Measurements from ENCODE around the gene APBB2. TPM values are rescaled to one million over a fixed set of nuclear protein-coding genes. Genes with fewer than 3 reads are reported as not detected.

Gene APBB2
- total and polyA plus RNA-seq, 2 donors (not counting 1 experiment from before 2014, with no cell fraction given): 4.4 to 15.8 TPM

GRCh38 chr4:41095192-41095872, 119.0 kb downstream of the APBB2 start:
- H3K4me2 ChIP-seq (replicated peaks; ENCODE audit: low read depth, low read length, poor library complexity, severe bottlenecking): no peak overlapping the region
- no peak overlapping the region for H3K27ac Mint-ChIP-seq
- WGBS (ENCODE audit: insufficient coverage): 100% methylated on average over 1 of the region's 2 CpGs
- no peaks in the 10 kb centered on the region for H4K20me1 ChIP-seq (ENCODE audit: control insufficient read depth, insufficient read depth, low read length, poor library complexity, severe bottlenecking)
- ChIA-PET POLR2A (no interaction called here), CTCF (no interaction called here)
- no peak for ATAC-seq (ENCODE audit: low read depth)
- H3K9me3 ChIP-seq (ENCODE audit: control extremely low read depth in 1 of 3, control insufficient read depth in 2 of 3, insufficient read depth in 1 of 3, low read length in 2 of 3): no peaks in the 10 kb centered on the region
- TF ChIP-seq EZH2 (IDR thresholded peaks at IDR 0.05; ENCODE audit: borderline replicate concordance, insufficient read depth, low read depth, low read length, poor library complexity, severe bottlenecking) (no peak), CTCF (IDR thresholded peaks at IDR 0.05) (no peak)
- H2AFZ ChIP-seq (ENCODE audit: insufficient read depth, low read depth, low read length, poor library complexity, severe bottlenecking): no peak overlapping the region
- H3K36me3 ChIP-seq (replicated peaks in 1 of 2; ENCODE audit: control extremely low read depth in 1 of 2, control insufficient read depth in 1 of 2, extremely low read depth in 1 of 2, insufficient read depth in 2 of 2, low read length in 1 of 2): no peaks in the 10 kb centered on the region
- no peak overlapping the region for H3K4me3 ChIP-seq (ENCODE audit: control extremely low read depth in 1 of 5, extremely low read depth in 1 of 5, insufficient read depth in 1 of 5, low read depth in 2 of 5, low read length in 4 of 5)
- no peaks in the 10 kb centered on the region for H3K79me2 ChIP-seq (ENCODE audit: control insufficient read depth, insufficient read depth, low read length)
- H3K4me1 ChIP-seq (ENCODE audit: control insufficient read depth in 2 of 2, insufficient read depth in 2 of 2, low read length in 2 of 2): no peaks in the 10 kb centered on the region
- DNase-seq: no peak
- H3K9me3 Mint-ChIP-seq (ENCODE audit: insufficient read depth): no peaks in the 10 kb centered on the region
- intact Hi-C loops (cut with micrococcal nuclease): no loop called here
- no peak overlapping the region for H3K27ac ChIP-seq (ENCODE audit: low read length in 2 of 2)
- H3K9ac ChIP-seq (ENCODE audit: low read length): no peak overlapping the region
- no peak overlapping the region for H3K4me3 Mint-ChIP-seq
- H3K27me3 Mint-ChIP-seq: no peaks in the 10 kb centered on the region
- H3K4me1 Mint-ChIP-seq: no peaks in the 10 kb centered on the region
- H3K27me3 ChIP-seq (replicated peaks in 1 of 4; ENCODE audit: control extremely low read depth in 1 of 4, control insufficient read depth in 3 of 4, insufficient read depth in 4 of 4, low read length in 3 of 4): no peaks in the 10 kb centered on the region

- no peak overlapping the region for H2AFZ ChIP-seq (ENCODE audit: insufficient read depth, low read depth, low read length, poor library complexity, severe bottlenecking)
- no peaks in the 10 kb centered on the region for H3K79me2 ChIP-seq (ENCODE audit: control insufficient read depth, insufficient read depth, low read length)
- TF ChIP-seq CTCF (IDR thresholded peaks at IDR 0.05): no peak
- no peak for TF ChIP-seq EZH2 (IDR thresholded peaks at IDR 0.05; ENCODE audit: borderline replicate concordance, insufficient read depth, low read depth, low read length, poor library complexity, severe bottlenecking)
- H3K27me3 ChIP-seq (replicated peaks in 1 of 4; ENCODE audit: control extremely low read depth in 1 of 4, control insufficient read depth in 3 of 4, insufficient read depth in 4 of 4, low read length in 3 of 4): no peaks in the 10 kb centered on the region
- ATAC-seq (ENCODE audit: low read depth): no peak
- H3K4me3 Mint-ChIP-seq: no peak overlapping the region
- CTCF ChIA-PET: no interaction called here
- no peaks in the 10 kb centered on the region for H3K9me3 Mint-ChIP-seq (ENCODE audit: insufficient read depth)
- H3K9me3 ChIP-seq (ENCODE audit: control extremely low read depth in 1 of 3, control insufficient read depth in 2 of 3, insufficient read depth in 1 of 3, low read length in 2 of 3): peaks cover 0 to 4% (median 0%) of the 10 kb centered on the region in 3 donors
- no peaks in the 10 kb centered on the region for H3K36me3 ChIP-seq (replicated peaks in 1 of 2; ENCODE audit: control extremely low read depth in 1 of 2, control insufficient read depth in 1 of 2, extremely low read depth in 1 of 2, insufficient read depth in 2 of 2, low read length in 1 of 2)
- no peaks in the 10 kb centered on the region for H3K4me1 ChIP-seq (ENCODE audit: control insufficient read depth in 2 of 2, insufficient read depth in 2 of 2, low read length in 2 of 2)
- no peak overlapping the region for H3K9ac ChIP-seq (ENCODE audit: low read length)
- no peak overlapping the region for H3K4me3 ChIP-seq (ENCODE audit: control extremely low read depth in 1 of 5, extremely low read depth in 1 of 5, insufficient read depth in 1 of 5, low read depth in 2 of 5, low read length in 4 of 5)
- H4K20me1 ChIP-seq (ENCODE audit: control insufficient read depth, insufficient read depth, low read length, poor library complexity, severe bottlenecking): no peaks in the 10 kb centered on the region
- no peaks in the 10 kb centered on the region for H3K27me3 Mint-ChIP-seq
- H3K27ac ChIP-seq (ENCODE audit: low read length in 2 of 2): no peak overlapping the region
- no peak overlapping the region for H3K4me2 ChIP-seq (replicated peaks; ENCODE audit: low read depth, low read length, poor library complexity, severe bottlenecking)
- POLR2A ChIA-PET: no interaction called here
- no peaks in the 10 kb centered on the region for H3K4me1 Mint-ChIP-seq
- no peak overlapping the region for H3K27ac Mint-ChIP-seq
- intact Hi-C loops (cut with micrococcal nuclease): no loop called here
- 96% methylated on average over 3 of the region's 3 CpGs for WGBS (ENCODE audit: insufficient coverage)
- no peak for DNase-seq
Measured at GRCh38 chr4:41092128-41092527, 122.2 kb downstream of the APBB2 start.
